GM10266 (cell line): ENCODE results near the gene CCDC187.

Source experiments
- DNase-seq: peaks from one replicate; pipeline ENCODE4 v3.0.0; 2012; ENCODE audit errors: extremely low spot score
- CTCF ChIP-seq: IDR thresholded peaks from 2 replicates; pipeline ENCODE4 v1.5.1; 2012; ENCODE audit warnings: mild to moderate bottlenecking, low read depth; ENCODE audit not compliant: control insufficient read depth, insufficient read depth; ENCODE audit errors: missing control alignments

The CCDC187 gene

GRCh38 chr9:136242248-136242647 lies 61.6 kb downstream of the CCDC187 start:
- no peak for DNase-seq
- no peak for TF ChIP-seq CTCF

- no peak for TF ChIP-seq CTCF
Measured at GRCh38 chr9:136241542-136241941, 62.4 kb downstream of the CCDC187 start.

GRCh38 chr9:136240941-136241340 lies 63.0 kb downstream of the CCDC187 start:
- TF ChIP-seq CTCF, result no peak
- DNase-seq, result no peak

More at GRCh38 chr9:136241542-136241941, 62.4 kb downstream of the CCDC187 start:
- no peak for DNase-seq

GRCh38 chr9:136239983-136240330 lies 63.9 kb downstream of the CCDC187 start:
- no peak for DNase-seq
- no peak for TF ChIP-seq CTCF

GRCh38 chr9:136239135-136239982 lies 64.5 kb downstream of the CCDC187 start:
- DNase-seq, result no peak
- no peak for TF ChIP-seq CTCF

- no peak for TF ChIP-seq CTCF
- no peak for DNase-seq
Measured at GRCh38 chr9:136238342-136238732, 65.6 kb downstream of the CCDC187 start.
